Tibial nerve (tissue), 3 donors: Measurements from ENCODE around the gene EVC2.

ENCODE experiments used
- CTCF ChIP-seq, 5 experiments: fragments of 200-600 bp in 3 of 5; fragments of 450-650 bp in 2 of 5; sonication (generic) in 3 of 5; IDR thresholded peaks; one replicate each; pipeline ENCODE4 v1.5.1; 2016 to 2019; ENCODE audit warnings: antibody characterized with exemption in 5 of 5, mild to moderate bottlenecking in 3 of 5, moderate library complexity in 2 of 5
- POLR2A ChIP-seq, 2 donors: fragments of 450-650 bp; IDR thresholded peaks; one replicate each; pipeline ENCODE4 v1.6.1; 2017; ENCODE audit warnings: antibody characterized with exemption in 2 of 2, mild to moderate bottlenecking in 2 of 2, moderate library complexity in 2 of 2

GRCh38 chr4:5666741-5667140 lies 41.6 kb downstream of the EVC2 start:
- TF ChIP-seq POLR2A (IDR thresholded peaks at IDR 0.05) (no peak), CTCF (IDR thresholded peaks at IDR 0.05) (no peak)
